ENCODE measurements around the gene SRD5A2. TPM values are rescaled to one million over a fixed set of nuclear protein-coding genes. Genes with fewer than 3 reads are reported as not detected.

Gene SRD5A2
- total and polyA plus RNA-seq, 2 donors (not counting 1 experiment from before 2014, with no cell fraction given): not detected

DNA sequence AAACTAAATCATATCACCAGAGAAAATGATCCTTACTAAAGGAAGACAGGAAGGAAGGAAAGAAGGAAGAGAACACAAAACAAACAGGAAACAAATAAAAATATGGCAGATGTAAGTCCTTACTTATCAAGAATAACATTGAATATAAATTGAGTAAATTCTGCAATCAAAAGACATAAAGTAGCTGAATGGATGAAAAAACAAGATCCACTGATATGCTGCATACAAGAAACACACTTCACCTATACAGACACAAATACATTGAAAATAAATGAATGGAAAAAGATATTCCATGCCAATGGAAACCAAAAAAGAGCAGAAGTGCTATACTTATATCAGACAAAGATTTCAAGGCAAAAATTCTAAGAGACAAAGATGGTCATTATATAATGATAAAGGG lies 18.0 kb upstream of the SRD5A2 start:
- Mint-ChIP-seq H3K27ac (no peak overlapping the region), H3K9me3 (ENCODE audit: insufficient read depth) (peaks cover 29% of the 10 kb centered on the region), H3K4me1 (no peaks in the 10 kb centered on the region), H3K4me3 (no peak overlapping the region), H3K27me3 (no peaks in the 10 kb centered on the region)
- Histone ChIP-seq H3K79me2 (ENCODE audit: control insufficient read depth, insufficient read depth, low read length) (no peaks in the 10 kb centered on the region), H3K27ac (ENCODE audit: low read length in 2 of 2) (no peak overlapping the region), H3K9ac (ENCODE audit: low read length) (no peak overlapping the region), H3K36me3 (replicated peaks in 1 of 2; ENCODE audit: control extremely low read depth in 1 of 2, control insufficient read depth in 1 of 2, extremely low read depth in 1 of 2, insufficient read depth in 2 of 2, low read length in 1 of 2) (no peaks in the 10 kb centered on the region), H3K9me3 (ENCODE audit: control extremely low read depth in 1 of 3, control insufficient read depth in 2 of 3, insufficient read depth in 1 of 3, low read length in 2 of 3) (peaks cover 0 to 5% (median 2%) of the 10 kb centered on the region in 3 donors), H2AFZ (ENCODE audit: insufficient read depth, low read depth, low read length, poor library complexity, severe bottlenecking) (no peak overlapping the region), H3K4me1 (ENCODE audit: control insufficient read depth in 2 of 2, insufficient read depth in 2 of 2, low read length in 2 of 2) (no peaks in the 10 kb centered on the region), H4K20me1 (ENCODE audit: control insufficient read depth, insufficient read depth, low read length, poor library complexity, severe bottlenecking) (no peaks in the 10 kb centered on the region), H3K4me2 (replicated peaks; ENCODE audit: low read depth, low read length, poor library complexity, severe bottlenecking) (no peak overlapping the region), H3K4me3 (ENCODE audit: control extremely low read depth in 1 of 5, extremely low read depth in 1 of 5, insufficient read depth in 1 of 5, low read depth in 2 of 5, low read length in 4 of 5) (no peak overlapping the region), H3K27me3 (replicated peaks in 1 of 4; ENCODE audit: control extremely low read depth in 1 of 4, control insufficient read depth in 3 of 4, insufficient read depth in 4 of 4, low read length in 3 of 4) (no peaks in the 10 kb centered on the region)
- ATAC-seq (ENCODE audit: low read depth): no peak
- ChIA-PET CTCF (no interaction called here), POLR2A (no interaction called here)
- no peak for TF ChIP-seq EZH2 (IDR thresholded peaks at IDR 0.05; ENCODE audit: borderline replicate concordance, insufficient read depth, low read depth, low read length, poor library complexity, severe bottlenecking)
- TF ChIP-seq, protein P1, sequence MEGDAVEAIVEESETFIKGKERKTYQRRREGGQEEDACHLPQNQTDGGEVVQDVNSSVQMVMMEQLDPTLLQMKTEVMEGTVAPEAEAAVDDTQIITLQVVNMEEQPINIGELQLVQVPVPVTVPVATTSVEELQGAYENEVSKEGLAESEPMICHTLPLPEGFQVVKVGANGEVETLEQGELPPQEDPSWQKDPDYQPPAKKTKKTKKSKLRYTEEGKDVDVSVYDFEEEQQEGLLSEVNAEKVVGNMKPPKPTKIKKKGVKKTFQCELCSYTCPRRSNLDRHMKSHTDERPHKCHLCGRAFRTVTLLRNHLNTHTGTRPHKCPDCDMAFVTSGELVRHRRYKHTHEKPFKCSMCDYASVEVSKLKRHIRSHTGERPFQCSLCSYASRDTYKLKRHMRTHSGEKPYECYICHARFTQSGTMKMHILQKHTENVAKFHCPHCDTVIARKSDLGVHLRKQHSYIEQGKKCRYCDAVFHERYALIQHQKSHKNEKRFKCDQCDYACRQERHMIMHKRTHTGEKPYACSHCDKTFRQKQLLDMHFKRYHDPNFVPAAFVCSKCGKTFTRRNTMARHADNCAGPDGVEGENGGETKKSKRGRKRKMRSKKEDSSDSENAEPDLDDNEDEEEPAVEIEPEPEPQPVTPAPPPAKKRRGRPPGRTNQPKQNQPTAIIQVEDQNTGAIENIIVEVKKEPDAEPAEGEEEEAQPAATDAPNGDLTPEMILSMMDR (IDR thresholded peaks at IDR 0.05): no peak
- no peak for DNase-seq
- intact Hi-C loops (cut with micrococcal nuclease): no loop called here

DNA sequence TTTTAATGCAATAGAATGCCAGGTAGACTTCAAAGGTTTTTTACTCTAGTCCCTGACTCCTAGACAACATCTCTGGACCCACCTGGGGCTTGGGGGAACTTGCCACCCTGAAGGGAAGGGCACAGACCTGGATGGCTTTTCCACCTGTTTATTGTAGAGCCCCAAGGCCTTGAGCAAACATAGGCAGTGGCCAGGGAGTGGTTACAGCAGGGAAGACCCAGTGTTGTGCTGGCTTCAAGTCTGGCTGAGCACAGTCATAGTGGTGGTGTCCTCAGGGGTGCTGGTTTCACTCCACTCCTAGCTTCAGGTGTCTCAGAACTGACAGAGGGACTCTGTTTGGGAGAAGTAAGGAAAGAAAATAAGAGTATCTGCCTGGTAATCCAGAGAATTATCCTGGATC lies 5.5 kb upstream of the SRD5A2 start:
- Histone ChIP-seq H4K20me1 (ENCODE audit: control insufficient read depth, insufficient read depth, low read length, poor library complexity, severe bottlenecking) (no peaks in the 10 kb centered on the region), H3K9ac (ENCODE audit: low read length) (no peak overlapping the region), H3K4me1 (ENCODE audit: control insufficient read depth in 2 of 2, insufficient read depth in 2 of 2, low read length in 2 of 2) (no peaks in the 10 kb centered on the region), H3K4me2 (replicated peaks; ENCODE audit: low read depth, low read length, poor library complexity, severe bottlenecking) (no peak overlapping the region), H3K9me3 (ENCODE audit: control extremely low read depth in 1 of 3, control insufficient read depth in 2 of 3, insufficient read depth in 1 of 3, low read length in 2 of 3) (peaks cover 0 to 22% (median 1%) of the 10 kb centered on the region in 3 donors), H3K79me2 (ENCODE audit: control insufficient read depth, insufficient read depth, low read length) (no peaks in the 10 kb centered on the region), H3K27ac (ENCODE audit: low read length in 2 of 2) (no peak overlapping the region), H3K36me3 (replicated peaks in 1 of 2; ENCODE audit: control extremely low read depth in 1 of 2, control insufficient read depth in 1 of 2, extremely low read depth in 1 of 2, insufficient read depth in 2 of 2, low read length in 1 of 2) (no peaks in the 10 kb centered on the region), H2AFZ (ENCODE audit: insufficient read depth, low read depth, low read length, poor library complexity, severe bottlenecking) (no peak overlapping the region), H3K4me3 (ENCODE audit: control extremely low read depth in 1 of 5, extremely low read depth in 1 of 5, insufficient read depth in 1 of 5, low read depth in 2 of 5, low read length in 4 of 5) (no peak overlapping the region), H3K27me3 (replicated peaks in 1 of 4; ENCODE audit: control extremely low read depth in 1 of 4, control insufficient read depth in 3 of 4, insufficient read depth in 4 of 4, low read length in 3 of 4) (peaks cover 0 to 14% (median 3%) of the 10 kb centered on the region in 4 experiments)
- H3K27ac Mint-ChIP-seq: no peak overlapping the region
- no peak overlapping the region for H3K4me3 Mint-ChIP-seq
- ChIA-PET CTCF (no interaction called here), POLR2A (no interaction called here)
- DNase-seq (no peak), ATAC-seq (ENCODE audit: low read depth) (no peak)
- H3K4me1 Mint-ChIP-seq: no peaks in the 10 kb centered on the region
- H3K27me3 Mint-ChIP-seq: peaks cover 51% of the 10 kb centered on the region
- intact Hi-C loops (cut with micrococcal nuclease): no loop called here
- TF ChIP-seq, protein P1 (IDR thresholded peaks at IDR 0.05): no peak
- no peak for TF ChIP-seq EZH2 (IDR thresholded peaks at IDR 0.05; ENCODE audit: borderline replicate concordance, insufficient read depth, low read depth, low read length, poor library complexity, severe bottlenecking)
- H3K9me3 Mint-ChIP-seq (ENCODE audit: insufficient read depth): peaks cover 8% of the 10 kb centered on the region
